Stimulated activated memory B cell treated with anti-CD40 and anti-IgM and Interleukin-4, amounts not matched to agents 10 μg/mL and 1 μg/mL and 100 μg/mL, for 72 hours (primary cell): ENCODE data around the gene IFFO2.

ENCODE experiments used
- ATAC-seq: fragments of 150-1000 bp; cut with Tn5 transposase; 2 replicates; pipeline ENCODE4 v1.10.0; 2021
- H3K27ac Mint-ChIP-seq: one replicate; pipeline ENCODE4 v1.8.0; 2022; ENCODE audit warnings: mild to moderate bottlenecking, mixed read lengths
- H3K27me3 Mint-ChIP-seq: one replicate; pipeline ENCODE4 v1.8.0; 2022; ENCODE audit warnings: mixed read lengths
- H3K36me3 Mint-ChIP-seq: one replicate; pipeline ENCODE4 v1.8.0; 2022; ENCODE audit warnings: mixed read lengths
- H3K4me1 Mint-ChIP-seq: one replicate; pipeline ENCODE4 v1.8.0; 2022; ENCODE audit warnings: mixed read lengths
- H3K4me3 Mint-ChIP-seq: one replicate; pipeline ENCODE4 v1.8.0; 2022; ENCODE audit warnings: mild to moderate bottlenecking, moderate library complexity, mixed read lengths
- H3K9me3 Mint-ChIP-seq: one replicate; pipeline ENCODE4 v1.8.0; 2022; ENCODE audit warnings: mixed read lengths

The IFFO2 gene

DNA sequence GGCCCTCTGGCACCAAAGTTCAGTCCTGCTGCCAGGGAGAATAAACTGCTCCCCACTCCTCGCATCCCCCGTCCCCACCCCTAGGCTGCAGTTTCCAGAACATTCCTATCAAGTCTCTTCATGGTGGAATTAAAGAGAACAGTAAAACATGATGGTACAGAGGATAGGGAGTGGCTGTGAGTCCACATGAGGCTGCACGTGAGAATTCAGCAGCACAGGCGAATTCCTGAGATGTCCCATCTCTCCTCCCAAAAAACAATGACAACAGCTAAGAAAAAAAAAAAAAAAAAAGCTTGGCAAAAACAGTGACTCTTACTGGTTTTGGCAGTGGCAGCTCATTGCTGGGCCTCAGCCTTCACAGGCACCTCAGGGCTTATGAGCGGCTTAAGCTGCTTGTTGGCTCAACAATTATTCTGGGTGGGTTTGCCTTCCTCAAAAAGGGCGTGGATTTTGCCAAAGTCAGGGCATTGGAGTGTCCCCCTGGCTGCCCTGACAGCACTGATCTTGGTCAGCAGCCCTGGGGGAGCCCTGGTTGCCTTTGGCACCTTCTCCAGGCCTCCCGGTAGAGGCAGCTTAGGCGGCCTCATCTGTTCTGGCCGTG lies 5.7 kb upstream of the IFFO2 start:
- Mint-ChIP-seq H3K9me3 (no peaks in the 10 kb centered on the region), H3K36me3 (no peaks in the 10 kb centered on the region), H3K4me3 (no peak overlapping the region), H3K27me3 (peaks cover 11% of the 10 kb centered on the region), H3K27ac (no peak overlapping the region), H3K4me1 (peaks cover 30% of the 10 kb centered on the region)
- ATAC-seq, result no peak

DNA sequence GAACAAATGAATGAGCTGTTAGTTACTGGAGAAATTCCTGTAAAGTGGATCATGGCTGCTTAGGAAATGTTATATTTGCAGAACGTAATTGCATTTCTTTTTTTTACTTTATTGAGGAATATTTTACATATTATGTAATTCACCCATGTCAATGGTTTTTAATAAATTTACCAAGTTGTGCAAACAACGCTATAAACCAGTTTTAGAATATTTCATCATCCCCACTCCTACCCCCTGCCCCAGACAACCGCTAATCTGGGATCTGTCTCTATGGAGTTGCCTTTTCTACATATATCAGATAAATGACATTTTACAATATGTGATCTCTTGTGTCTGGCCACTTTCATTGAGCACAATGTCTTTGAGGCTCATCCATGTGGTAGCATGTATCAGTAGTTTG lies 4.3 kb upstream of the IFFO2 start:
- Mint-ChIP-seq H3K9me3 (no peaks in the 10 kb centered on the region), H3K4me1 (peaks cover 29% of the 10 kb centered on the region), H3K27me3 (peaks cover 11% of the 10 kb centered on the region), H3K4me3 (no peak overlapping the region), H3K27ac (no peak overlapping the region), H3K36me3 (no peaks in the 10 kb centered on the region)
- no peak for ATAC-seq

DNA sequence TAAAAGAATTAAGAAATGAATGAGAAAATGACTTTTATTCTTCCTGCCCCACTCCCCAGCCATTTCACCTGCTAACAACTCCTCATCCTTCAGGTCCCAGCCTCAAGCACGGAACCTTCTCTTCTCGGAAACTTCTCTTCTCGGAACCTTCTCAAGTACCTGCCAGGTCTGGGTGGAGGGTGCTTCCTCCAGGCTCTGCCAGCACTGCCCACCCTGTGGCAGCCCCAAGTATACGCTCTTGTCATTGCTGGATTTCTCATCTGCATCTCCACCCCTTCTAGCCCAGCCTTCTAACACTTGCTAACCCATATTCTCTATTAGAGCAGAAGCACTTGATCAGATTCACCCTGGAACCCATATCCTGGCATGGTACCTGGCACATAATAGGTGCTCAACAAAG lies 3.9 kb upstream of the IFFO2 start:
- no peaks in the 10 kb centered on the region for H3K9me3 Mint-ChIP-seq
- H3K27me3 Mint-ChIP-seq, result peaks cover 11% of the 10 kb centered on the region
- no peak overlapping the region for H3K4me3 Mint-ChIP-seq
- no peak overlapping the region for H3K27ac Mint-ChIP-seq
- no peak for ATAC-seq
- no peaks in the 10 kb centered on the region for H3K36me3 Mint-ChIP-seq
- peaks cover 25% of the 10 kb centered on the region for H3K4me1 Mint-ChIP-seq

DNA sequence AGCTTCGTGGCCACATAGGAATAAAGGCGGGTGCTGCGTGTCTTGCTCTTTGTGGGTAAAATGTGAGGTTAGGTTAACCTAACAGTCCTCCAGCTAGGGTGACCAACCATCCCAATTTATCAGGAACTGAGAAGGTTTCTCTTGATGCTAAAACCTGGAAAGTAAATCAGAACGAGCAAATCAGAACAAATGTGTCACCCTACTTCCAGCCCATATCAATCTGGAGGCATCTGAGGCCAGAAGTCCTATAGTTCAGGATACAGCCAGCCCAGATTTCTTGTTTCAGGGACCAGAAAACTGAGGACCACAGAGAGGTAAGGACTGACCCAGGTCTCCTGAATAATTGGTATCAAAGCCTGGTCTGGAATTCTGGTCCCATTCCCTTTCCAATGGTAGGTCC lies 3.1 kb upstream of the IFFO2 start:
- Mint-ChIP-seq H3K9me3 (no peaks in the 10 kb centered on the region), H3K27ac (no peak overlapping the region), H3K4me3 (no peak overlapping the region), H3K27me3 (peaks cover 11% of the 10 kb centered on the region), H3K36me3 (no peaks in the 10 kb centered on the region), H3K4me1 (peaks cover 28% of the 10 kb centered on the region)
- ATAC-seq, result no peak

DNA sequence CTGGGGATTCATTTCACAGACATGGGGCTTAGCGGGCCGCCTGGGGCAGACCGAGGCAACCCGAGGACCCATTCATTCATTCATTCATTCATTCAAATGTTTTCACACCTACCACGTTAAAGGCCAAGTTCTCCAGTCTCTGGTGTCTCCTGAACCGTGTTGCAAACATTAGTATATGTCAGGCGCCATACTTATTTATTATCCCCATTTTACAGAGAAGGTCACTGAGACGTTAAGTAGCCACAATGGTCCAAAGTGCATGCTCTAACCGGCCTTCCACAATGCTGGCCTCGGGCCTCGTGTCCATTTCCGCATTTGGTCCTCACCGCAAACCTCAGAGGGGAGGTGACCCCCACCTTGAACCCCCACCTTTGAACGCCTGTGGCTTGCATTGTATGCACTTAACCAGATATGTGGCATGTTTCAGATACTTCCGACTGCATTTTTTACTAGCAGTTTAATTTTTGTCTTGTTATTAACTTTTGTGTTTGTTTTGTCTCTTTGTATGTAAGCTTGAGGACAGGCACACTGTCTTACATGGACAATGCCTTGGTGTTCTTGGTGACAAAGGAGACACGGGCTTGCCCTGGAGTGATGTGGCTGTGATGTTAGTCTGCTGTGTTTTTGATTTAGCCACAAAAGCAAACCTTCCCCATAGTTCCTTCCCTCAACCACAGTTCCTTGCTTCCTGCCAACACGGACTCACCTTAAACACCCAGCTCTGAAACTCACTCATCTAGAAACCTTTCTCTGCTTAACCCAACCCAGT lies 1.2 kb upstream of the IFFO2 start:
- Mint-ChIP-seq H3K36me3 (no peaks in the 10 kb centered on the region), H3K4me3 (peak overlapping the region; percentile 94), H3K27me3 (peaks cover 11% of the 10 kb centered on the region), H3K9me3 (no peaks in the 10 kb centered on the region), H3K4me1 (peaks cover 46% of the 10 kb centered on the region), H3K27ac (peak overlapping the region; percentile 88)
- no peak for ATAC-seq

DNA sequence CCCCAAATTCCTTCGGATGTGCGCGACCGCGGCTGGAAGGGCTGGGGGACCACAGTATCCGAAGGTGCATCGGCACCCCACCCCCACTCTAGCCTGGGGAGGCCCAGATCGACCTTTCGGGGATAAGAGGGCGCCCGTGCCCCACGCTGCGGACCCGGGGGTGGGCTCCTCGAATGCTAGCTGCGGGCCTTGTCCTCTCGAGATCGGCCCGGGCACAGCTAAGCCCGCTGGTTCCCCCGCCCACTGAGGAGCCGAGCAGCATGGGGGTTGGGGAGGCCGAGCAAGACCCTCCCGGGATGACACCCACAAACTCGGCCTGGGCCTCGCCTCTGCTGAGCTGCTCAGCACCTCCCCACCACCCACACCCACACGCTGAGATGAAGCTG lies 653 bp upstream of the IFFO2 start:
- Mint-ChIP-seq H3K4me1 (peaks cover 52% of the 10 kb centered on the region), H3K27me3 (peaks cover 11% of the 10 kb centered on the region)
- peak; percentile 1 for ATAC-seq

DNA sequence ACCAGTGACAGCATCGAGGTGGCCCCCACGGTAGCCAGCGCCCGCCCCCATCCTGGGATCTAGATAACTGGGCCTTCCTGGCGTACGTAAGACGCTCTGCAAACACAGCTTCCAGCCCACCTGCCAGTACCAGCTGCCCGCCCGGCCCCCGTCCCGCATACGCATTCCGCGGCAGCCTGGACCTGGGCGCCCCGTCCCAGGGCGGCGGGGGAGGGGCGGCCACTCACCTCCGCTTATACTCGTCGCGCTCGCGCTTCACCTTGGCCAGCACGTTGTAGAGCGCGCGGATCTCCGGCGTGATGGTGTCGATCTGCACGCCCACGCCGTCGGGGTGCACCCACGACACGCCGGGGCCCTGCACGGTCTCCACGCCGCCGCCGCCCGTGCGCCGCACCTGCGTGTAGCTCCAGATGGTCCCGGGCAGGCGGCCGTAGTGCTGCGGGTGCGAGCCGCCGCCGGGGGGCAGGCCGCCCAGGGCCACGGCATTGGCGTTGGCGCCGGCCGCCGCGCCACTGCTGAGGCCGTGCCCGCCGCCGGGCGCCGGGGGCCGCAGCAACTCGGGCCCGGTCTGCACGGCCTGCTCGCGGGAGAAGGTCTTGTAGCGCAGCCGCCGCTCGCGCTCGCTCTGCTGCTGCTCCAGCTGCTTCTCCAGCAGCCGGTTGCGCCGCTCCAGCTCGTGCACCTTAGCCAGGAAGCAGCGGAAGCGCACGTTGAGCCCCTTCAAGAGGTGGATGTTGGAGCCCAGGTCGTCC lies 859 bp downstream of the IFFO2 start:
- H3K27ac Mint-ChIP-seq, result peak overlapping the region; percentile 60
- H3K4me1 Mint-ChIP-seq, result peaks cover 67% of the 10 kb centered on the region
- no peaks in the 10 kb centered on the region for H3K36me3 Mint-ChIP-seq
- ATAC-seq, result peak; percentile 13
- no peaks in the 10 kb centered on the region for H3K9me3 Mint-ChIP-seq
- peaks cover 11% of the 10 kb centered on the region for H3K27me3 Mint-ChIP-seq
- H3K4me3 Mint-ChIP-seq, result peak overlapping the region; percentile 80

More for the DNA sequence above, 653 bp upstream of the IFFO2 start:
- Mint-ChIP-seq H3K9me3 (no peaks in the 10 kb centered on the region), H3K36me3 (no peaks in the 10 kb centered on the region), H3K4me3 (peak overlapping the region; percentile 94), H3K27ac (peak overlapping the region; percentile 88)

DNA sequence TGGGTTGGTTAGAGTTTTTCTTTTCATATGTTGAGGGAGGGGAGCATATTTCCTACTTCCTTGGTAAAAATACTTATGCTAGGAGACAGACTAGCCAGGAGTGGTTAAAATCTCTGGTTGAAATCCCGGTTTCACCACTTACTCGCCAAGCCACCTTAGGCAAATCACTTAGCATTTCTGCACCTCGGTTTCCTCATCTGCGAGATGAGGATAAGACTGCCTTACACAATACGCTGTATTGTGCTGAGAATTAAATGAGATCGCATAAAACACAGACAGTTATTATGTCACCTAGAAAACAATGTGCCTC lies 1.4 kb downstream of the IFFO2 start:
- Mint-ChIP-seq H3K27ac (peak overlapping the region; percentile 60), H3K4me3 (peak overlapping the region; percentile 80), H3K36me3 (no peaks in the 10 kb centered on the region), H3K4me1 (peaks cover 73% of the 10 kb centered on the region), H3K27me3 (peaks cover 11% of the 10 kb centered on the region), H3K9me3 (no peaks in the 10 kb centered on the region)
- no peak for ATAC-seq

DNA sequence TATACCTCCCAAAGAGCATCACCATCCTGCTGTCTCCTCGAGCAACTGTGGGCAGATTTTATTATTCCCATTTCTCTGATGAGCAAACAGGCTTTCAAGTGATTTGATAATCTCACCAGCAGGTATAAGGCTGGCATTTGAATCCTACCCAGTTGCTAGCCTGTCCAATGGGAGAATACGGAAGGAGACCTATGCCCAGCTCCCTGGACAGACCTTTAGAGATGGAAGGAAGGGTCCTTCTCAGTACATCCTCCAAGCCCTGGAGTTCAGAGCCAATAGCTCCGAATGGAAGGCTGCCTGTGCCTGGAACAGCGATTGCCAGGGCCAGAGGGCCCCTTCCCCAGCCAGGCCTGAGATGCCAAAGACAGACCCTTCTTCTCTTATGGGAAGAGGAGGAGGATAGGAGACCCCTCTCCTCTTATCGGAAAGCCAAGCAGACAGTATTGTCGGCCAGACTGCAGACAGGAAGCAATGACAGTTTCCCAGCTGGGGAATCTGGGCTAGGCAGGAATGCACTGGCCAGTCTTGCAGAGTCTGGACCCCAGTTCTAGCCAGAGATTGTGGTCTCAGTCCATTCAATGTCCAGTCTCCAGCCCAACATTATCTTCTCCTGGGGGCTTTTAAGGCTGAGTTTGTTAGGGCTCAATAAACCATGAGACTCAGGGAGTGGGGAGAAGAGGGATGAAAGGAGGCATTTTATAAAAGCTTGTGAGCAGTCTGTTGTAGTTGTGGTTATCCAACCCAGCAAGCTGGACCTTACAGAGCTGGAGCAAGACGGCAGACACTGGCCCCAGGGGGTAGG lies 2.0 kb downstream of the IFFO2 start:
- ATAC-seq, result no peak
- peaks cover 11% of the 10 kb centered on the region for H3K27me3 Mint-ChIP-seq
- no peaks in the 10 kb centered on the region for H3K36me3 Mint-ChIP-seq
- peak overlapping the region; percentile 80 for H3K4me3 Mint-ChIP-seq
- H3K27ac Mint-ChIP-seq, result peak overlapping the region; percentile 60
- no peaks in the 10 kb centered on the region for H3K9me3 Mint-ChIP-seq
- H3K4me1 Mint-ChIP-seq, result peaks cover 79% of the 10 kb centered on the region

DNA sequence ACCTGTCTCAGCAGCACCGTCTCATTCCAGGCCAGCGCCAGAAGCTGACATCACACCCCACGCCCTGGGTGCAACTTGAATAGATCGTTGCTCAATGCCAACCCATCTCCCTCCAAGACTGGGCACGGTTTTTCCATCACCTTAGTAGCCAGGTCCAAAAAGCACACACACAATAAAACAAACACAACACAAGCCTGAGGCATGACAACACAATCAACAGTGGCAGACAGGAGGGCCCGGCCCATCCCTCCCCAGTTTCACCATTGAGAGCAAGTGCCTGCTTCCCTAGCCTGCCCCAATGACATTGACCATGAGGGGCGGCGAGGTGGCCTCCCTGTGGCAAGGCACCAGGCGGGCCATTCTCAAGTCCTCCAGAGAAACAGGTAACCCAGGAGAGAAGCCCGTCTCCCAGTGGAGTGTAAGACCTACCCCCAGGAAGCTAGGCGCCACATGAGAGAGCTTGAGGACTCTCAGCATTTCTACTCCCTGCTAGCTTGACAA lies 2.7 kb downstream of the IFFO2 start:
- Mint-ChIP-seq H3K36me3 (no peaks in the 10 kb centered on the region), H3K4me3 (peak overlapping the region; percentile 80)

DNA sequence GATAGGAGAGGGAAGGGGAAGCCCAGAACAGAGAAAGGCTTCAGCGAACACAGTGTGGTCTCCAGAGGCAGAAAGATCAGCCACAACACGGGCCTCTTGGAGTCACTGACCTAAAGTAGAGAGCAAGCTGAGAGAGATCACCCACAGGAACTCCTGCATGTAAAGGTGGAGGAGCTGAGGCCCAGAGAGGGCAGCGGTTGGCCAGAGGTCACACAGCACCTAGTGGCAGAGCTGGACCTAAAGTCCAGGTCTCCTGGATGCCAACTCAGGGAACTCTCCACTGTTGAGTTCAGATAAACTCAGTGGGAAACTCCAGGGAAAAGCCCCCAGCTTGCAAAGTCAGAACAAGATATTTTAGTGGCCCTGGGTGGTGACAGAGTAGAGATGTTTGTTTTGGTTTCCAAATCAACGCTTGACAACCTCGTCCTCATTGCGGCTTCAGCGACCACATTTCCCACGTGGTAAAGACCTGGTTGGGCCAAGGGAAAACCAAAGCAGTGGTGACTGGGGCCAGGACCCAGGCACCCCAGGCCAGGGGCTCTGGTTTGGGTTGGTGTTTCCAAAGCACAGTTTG lies 4.6 kb downstream of the IFFO2 start:
- H3K9me3 Mint-ChIP-seq, result no peaks in the 10 kb centered on the region
- peak; percentile 69 for ATAC-seq
- H3K27ac Mint-ChIP-seq, result peak overlapping the region; percentile 96
- peaks cover 84% of the 10 kb centered on the region for H3K4me1 Mint-ChIP-seq
- H3K36me3 Mint-ChIP-seq, result no peaks in the 10 kb centered on the region
- no peaks in the 10 kb centered on the region for H3K27me3 Mint-ChIP-seq
- H3K4me3 Mint-ChIP-seq, result peak overlapping the region; percentile 85

More for the DNA sequence above, 2.7 kb downstream of the IFFO2 start:
- Mint-ChIP-seq H3K27me3 (peaks cover 11% of the 10 kb centered on the region), H3K27ac (peak overlapping the region; percentile 60), H3K9me3 (no peaks in the 10 kb centered on the region), H3K4me1 (peaks cover 81% of the 10 kb centered on the region)
- no peak for ATAC-seq

DNA sequence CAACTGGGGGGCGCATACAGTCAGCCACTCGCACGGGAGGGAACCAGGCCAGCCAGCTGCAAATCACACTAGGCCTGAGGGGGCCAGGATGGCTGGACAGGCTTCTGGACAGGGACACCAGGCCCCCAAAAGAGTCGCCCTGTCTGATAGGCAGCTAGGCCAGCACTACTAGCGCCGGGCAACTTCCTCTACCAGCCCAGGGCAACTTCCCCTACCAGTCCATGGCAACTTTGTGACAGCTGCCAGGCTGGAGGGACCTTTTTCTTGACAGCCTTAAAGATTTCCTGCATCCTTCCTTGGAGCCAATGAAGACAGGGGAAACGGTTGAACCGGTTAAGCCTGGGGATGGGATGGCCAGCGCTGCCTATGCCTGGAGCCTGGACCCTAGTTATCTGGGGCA lies 5.1 kb downstream of the IFFO2 start:
- H3K4me3 Mint-ChIP-seq, result peak overlapping the region; percentile 85
- no peaks in the 10 kb centered on the region for H3K36me3 Mint-ChIP-seq
- no peaks in the 10 kb centered on the region for H3K27me3 Mint-ChIP-seq
- H3K9me3 Mint-ChIP-seq, result no peaks in the 10 kb centered on the region
- peaks cover 87% of the 10 kb centered on the region for H3K4me1 Mint-ChIP-seq
- peak overlapping the region; percentile 96 for H3K27ac Mint-ChIP-seq
- ATAC-seq, result peak; percentile 69

DNA sequence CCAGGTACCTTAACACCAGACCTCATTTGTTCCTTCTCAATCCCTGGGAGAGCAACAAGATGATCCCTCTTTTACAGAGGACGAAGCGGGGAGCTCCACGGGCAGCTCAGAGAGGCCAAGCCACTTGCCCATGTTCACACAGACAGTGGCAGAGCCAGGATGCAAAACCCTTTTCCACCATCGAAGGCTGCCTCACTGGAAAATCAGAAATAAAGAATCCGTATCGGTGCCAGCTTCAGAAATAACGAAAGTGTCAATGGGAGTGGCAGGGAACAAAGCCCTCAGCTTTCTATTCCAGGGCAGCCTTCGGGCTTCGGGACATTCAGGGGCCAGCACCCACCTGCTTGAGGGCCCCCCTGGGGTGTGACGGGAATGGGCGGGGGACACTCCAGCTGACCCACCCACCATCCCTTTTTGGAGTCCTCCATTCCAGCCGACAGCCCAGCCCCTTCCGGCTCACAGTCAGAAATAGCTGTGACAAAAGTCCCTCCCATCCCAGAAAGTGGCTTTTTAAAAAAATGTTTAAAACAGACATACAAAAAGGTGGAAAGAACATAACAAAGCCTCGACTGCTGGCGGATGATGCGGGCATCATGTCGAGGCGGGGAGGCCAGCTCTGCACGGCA lies 6.0 kb downstream of the IFFO2 start:
- H3K4me1 Mint-ChIP-seq, result peaks cover 91% of the 10 kb centered on the region
- no peaks in the 10 kb centered on the region for H3K36me3 Mint-ChIP-seq
- H3K9me3 Mint-ChIP-seq, result no peaks in the 10 kb centered on the region
- ATAC-seq, result no peak
- H3K27ac Mint-ChIP-seq, result peak overlapping the region; percentile 96
- peak overlapping the region; percentile 85 for H3K4me3 Mint-ChIP-seq
- H3K27me3 Mint-ChIP-seq, result no peaks in the 10 kb centered on the region

DNA sequence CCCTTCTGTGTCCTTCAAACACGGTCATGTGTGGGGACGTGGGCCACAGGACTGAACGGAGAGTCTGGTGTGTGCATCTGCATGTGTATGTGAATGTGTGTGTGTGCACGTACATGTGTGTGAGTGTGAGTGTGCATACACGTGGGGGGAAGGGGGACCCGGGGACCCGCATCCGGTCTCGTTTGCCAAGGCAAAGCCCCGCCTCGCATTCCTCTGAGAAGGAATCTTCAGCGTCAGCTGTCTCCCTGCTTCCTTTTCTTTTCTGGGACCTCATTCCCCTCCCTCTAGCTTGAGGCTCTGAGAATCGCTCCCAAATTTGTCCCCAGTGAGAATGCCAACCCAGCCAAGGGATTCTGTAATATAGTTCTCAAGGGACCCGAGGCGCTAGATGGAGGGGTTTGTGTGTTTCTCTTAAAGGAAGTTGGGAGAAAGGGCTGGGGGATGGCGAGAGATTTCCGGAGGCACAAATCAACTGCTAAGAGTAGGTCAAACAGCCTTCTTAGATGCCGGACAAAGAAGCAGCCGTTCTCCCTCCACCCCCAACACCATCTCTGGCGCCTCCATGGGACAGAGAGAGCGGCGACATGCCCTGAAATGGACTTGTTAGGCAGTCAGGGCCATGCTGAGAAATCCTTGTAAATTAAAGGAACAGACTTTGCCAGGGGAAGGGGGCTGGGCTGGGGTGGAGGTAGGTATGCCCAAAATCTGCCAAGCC lies 6.6 kb downstream of the IFFO2 start:
- H3K4me1 Mint-ChIP-seq, result peaks cover 94% of the 10 kb centered on the region
- H3K4me3 Mint-ChIP-seq, result peak overlapping the region; percentile 85
- H3K27me3 Mint-ChIP-seq, result no peaks in the 10 kb centered on the region
- H3K27ac Mint-ChIP-seq, result peak overlapping the region; percentile 96
- no peaks in the 10 kb centered on the region for H3K36me3 Mint-ChIP-seq
- H3K9me3 Mint-ChIP-seq, result no peaks in the 10 kb centered on the region
- no peak for ATAC-seq
